Uterus (tissue), 4 donors: ENCODE results near the gene BANF2. TPM values are rescaled to one million over a fixed set of nuclear protein-coding genes. Genes with fewer than 3 reads are reported as not detected.

Experiments
- DNase-seq, 2 donors: peaks; one replicate each; pipeline ENCODE4 v3.0.0-alpha.2; 2019 to 2020
- H3K27ac ChIP-seq, 2 donors: fragments of 200-600 bp; sonication (generic); 1 replicate in 1 of 2; 2 replicates in 1 of 2; pipeline ENCODE4 v1.5.1; 2016 to 2018
- H3K27me3 ChIP-seq, 2 donors: fragments of 200-600 bp; sonication (generic); one replicate each; pipeline ENCODE4 v1.5.1; 2018 to 2019; ENCODE audit warnings: control low read depth in 1 of 2
- H3K36me3 ChIP-seq, 2 donors: fragments of 200-600 bp; sonication (generic); one replicate each; pipeline ENCODE4 v1.5.1; 2019; ENCODE audit warnings: control low read depth in 1 of 2
- H3K4me1 ChIP-seq, 2 donors: fragments of 200-600 bp; sonication (generic); one replicate each; pipeline ENCODE4 v1.5.1; 2018 to 2019; ENCODE audit warnings: control low read depth in 1 of 2
- H3K4me3 ChIP-seq, 2 donors: fragments of 200-600 bp; sonication (generic); 1 replicate in 1 of 2; 2 replicates in 1 of 2; pipeline ENCODE4 v1.5.1; 2018 to 2019; ENCODE audit warnings: mild to moderate bottlenecking in 1 of 2
- H3K9me3 ChIP-seq, 2 donors: fragments of 200-600 bp; sonication (generic); one replicate each; pipeline ENCODE4 v1.5.1; 2019; ENCODE audit warnings: control low read depth in 1 of 2
- POLR2A ChIP-seq, 2 donors: fragments of 450-650 bp; IDR thresholded peaks; one replicate each; pipeline ENCODE4 v1.6.1; 2016; ENCODE audit warnings: antibody characterized with exemption in 2 of 2, mild to moderate bottlenecking in 1 of 2, moderate library complexity in 1 of 2
- intact Hi-C: fragments of 100-400 bp; cut with DNase I; formaldehyde crosslinking; loops from one replicate; pipeline ENCODE4 v1.15.1; 2023; ENCODE audit warnings: low total_unique reads
- total RNA-seq, 4 donors: library from RNA; depleted of rRNA in 3 of 4; stranded (reverse); fragments of >200 nt in 3 of 4; gene quantifications; one replicate each; pipeline versions ENCODE4 v1.1.0 to v1.2.4, GENCODE V29; 2014 to 2023
- TF ChIP-seq, protein P1 (sequence below), 4 experiments: fragments of 200-600 bp in 2 of 4; fragments of 450-650 bp in 2 of 4; sonication (generic) in 2 of 4; IDR thresholded peaks; one replicate each; pipeline ENCODE4 v1.5.1; 2016 to 2019; ENCODE audit warnings: antibody characterized with exemption in 4 of 4, mild to moderate bottlenecking in 2 of 4, moderate library complexity in 1 of 4
- donor health status: DM: yes; HTN: yes; CAD: no.

Gene BANF2
- total RNA-seq, 4 donors from 2014 or later: not detected

DNA sequence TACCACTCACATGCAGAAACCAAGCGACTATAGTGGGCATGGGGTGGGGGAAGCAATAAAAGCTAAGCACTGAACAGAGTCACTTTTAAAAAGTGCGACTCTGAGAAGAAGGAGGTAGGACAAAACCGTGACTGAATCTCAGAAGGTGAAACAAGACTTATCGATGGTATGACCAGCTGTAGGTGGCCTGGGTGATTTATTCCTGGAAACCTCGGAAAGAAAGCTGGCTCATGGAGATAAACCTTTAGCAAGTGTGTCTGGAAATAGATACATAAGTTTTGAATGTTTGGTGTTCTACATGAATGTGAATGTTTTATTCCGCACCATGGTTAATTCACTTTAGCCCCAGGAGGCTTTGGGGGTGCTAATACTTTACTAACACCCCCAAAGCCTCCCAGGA is 43.9 kb downstream of the BANF2 start:
- Histone ChIP-seq H3K27me3 (no peaks in the 10 kb centered on the region), H3K4me3 (no peak overlapping the region), H3K9me3 (no peaks in the 10 kb centered on the region), H3K27ac (no peak overlapping the region), H3K4me1 (no peaks in the 10 kb centered on the region), H3K36me3 (no peaks in the 10 kb centered on the region)
- DNase-seq: no peak
- TF ChIP-seq, protein P1, sequence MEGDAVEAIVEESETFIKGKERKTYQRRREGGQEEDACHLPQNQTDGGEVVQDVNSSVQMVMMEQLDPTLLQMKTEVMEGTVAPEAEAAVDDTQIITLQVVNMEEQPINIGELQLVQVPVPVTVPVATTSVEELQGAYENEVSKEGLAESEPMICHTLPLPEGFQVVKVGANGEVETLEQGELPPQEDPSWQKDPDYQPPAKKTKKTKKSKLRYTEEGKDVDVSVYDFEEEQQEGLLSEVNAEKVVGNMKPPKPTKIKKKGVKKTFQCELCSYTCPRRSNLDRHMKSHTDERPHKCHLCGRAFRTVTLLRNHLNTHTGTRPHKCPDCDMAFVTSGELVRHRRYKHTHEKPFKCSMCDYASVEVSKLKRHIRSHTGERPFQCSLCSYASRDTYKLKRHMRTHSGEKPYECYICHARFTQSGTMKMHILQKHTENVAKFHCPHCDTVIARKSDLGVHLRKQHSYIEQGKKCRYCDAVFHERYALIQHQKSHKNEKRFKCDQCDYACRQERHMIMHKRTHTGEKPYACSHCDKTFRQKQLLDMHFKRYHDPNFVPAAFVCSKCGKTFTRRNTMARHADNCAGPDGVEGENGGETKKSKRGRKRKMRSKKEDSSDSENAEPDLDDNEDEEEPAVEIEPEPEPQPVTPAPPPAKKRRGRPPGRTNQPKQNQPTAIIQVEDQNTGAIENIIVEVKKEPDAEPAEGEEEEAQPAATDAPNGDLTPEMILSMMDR (IDR thresholded peaks at IDR 0.05): no peak
- no peak for TF ChIP-seq POLR2A (IDR thresholded peaks at IDR 0.05)
- intact Hi-C loops: no loop called here

DNA sequence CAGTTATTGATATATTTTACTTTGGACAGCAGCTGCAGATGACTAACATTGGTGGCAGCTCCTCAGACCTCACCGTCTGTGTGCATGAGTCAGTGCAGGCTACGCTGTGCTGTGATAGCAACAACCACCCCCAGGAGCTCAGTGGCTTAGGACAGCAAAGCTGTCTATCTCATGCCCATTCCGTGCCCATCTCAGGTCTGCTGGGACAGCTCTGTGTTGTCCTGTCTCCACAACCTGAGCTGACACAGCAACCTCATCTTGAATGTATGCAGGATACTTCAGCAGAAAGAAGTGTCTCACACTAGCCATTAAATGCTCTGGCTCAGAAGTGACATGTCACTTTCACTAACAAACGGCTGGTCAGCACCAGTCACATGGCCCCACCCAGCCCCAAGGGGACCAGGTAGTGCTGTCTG is 47.7 kb downstream of the BANF2 start:
- Histone ChIP-seq H3K27ac (no peak overlapping the region), H3K4me3 (no peak overlapping the region), H3K9me3 (no peaks in the 10 kb centered on the region), H3K27me3 (no peaks in the 10 kb centered on the region), H3K4me1 (no peaks in the 10 kb centered on the region), H3K36me3 (no peaks in the 10 kb centered on the region)
- intact Hi-C loops: no loop called here
- TF ChIP-seq, protein P1 (IDR thresholded peaks at IDR 0.05): no peak
- TF ChIP-seq POLR2A (IDR thresholded peaks at IDR 0.05): no peak
- DNase-seq: peak in 1 of 2 donors; percentile 29

DNA sequence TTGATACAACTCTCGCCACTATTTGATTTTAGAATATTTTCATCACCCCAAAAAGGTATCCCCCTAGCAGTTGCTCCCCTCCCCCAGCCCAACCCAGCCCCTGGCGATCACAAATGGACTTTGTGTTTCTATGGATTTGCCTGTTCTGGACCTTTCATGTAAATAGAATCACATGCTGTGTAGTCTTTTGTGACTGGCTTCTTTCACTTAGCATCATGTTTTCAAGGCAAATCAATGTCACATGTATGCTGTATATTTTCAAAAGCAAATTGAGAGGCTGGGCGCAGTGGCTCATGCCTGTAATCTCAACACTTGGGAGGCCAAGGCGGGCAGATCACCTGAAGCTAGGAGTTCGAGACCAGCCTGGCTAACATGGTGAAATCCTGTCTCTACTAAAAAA is 48.5 kb downstream of the BANF2 start:
- H3K27ac ChIP-seq: no peak overlapping the region
- H3K36me3 ChIP-seq: no peaks in the 10 kb centered on the region
- no peaks in the 10 kb centered on the region for H3K9me3 ChIP-seq
- no peak overlapping the region for H3K4me3 ChIP-seq
- TF ChIP-seq, protein P1 (IDR thresholded peaks at IDR 0.05): no peak
- no peak for TF ChIP-seq POLR2A (IDR thresholded peaks at IDR 0.05)
- no peaks in the 10 kb centered on the region for H3K27me3 ChIP-seq
- intact Hi-C loops: no loop called here
- no peaks in the 10 kb centered on the region for H3K4me1 ChIP-seq
- no peak for DNase-seq

DNA sequence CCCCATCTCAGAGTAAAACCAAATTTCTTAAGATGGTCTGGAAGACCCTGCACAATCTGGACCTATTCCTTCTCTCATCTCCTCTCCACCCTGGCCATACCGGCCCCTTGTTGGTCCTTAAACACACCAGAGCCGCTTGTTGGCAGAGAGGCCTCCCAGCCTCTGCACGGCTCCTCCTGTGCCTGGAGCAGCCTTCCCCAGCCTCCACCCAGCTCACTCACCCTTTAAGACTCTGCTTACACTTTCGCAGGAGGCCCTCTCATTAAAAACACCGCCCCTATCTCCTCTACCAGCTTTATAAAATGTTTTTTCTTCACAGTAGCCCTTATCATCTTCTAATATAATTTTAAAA is 49.8 kb downstream of the BANF2 start:
- H3K36me3 ChIP-seq: no peaks in the 10 kb centered on the region
- H3K4me1 ChIP-seq: no peaks in the 10 kb centered on the region
- intact Hi-C loops: no loop called here
- no peak for DNase-seq
- no peaks in the 10 kb centered on the region for H3K9me3 ChIP-seq
- H3K27me3 ChIP-seq: no peaks in the 10 kb centered on the region
- no peak overlapping the region for H3K4me3 ChIP-seq
- no peak overlapping the region for H3K27ac ChIP-seq
- TF ChIP-seq POLR2A (IDR thresholded peaks at IDR 0.05): no peak
- TF ChIP-seq, protein P1 (IDR thresholded peaks at IDR 0.05): no peak

DNA sequence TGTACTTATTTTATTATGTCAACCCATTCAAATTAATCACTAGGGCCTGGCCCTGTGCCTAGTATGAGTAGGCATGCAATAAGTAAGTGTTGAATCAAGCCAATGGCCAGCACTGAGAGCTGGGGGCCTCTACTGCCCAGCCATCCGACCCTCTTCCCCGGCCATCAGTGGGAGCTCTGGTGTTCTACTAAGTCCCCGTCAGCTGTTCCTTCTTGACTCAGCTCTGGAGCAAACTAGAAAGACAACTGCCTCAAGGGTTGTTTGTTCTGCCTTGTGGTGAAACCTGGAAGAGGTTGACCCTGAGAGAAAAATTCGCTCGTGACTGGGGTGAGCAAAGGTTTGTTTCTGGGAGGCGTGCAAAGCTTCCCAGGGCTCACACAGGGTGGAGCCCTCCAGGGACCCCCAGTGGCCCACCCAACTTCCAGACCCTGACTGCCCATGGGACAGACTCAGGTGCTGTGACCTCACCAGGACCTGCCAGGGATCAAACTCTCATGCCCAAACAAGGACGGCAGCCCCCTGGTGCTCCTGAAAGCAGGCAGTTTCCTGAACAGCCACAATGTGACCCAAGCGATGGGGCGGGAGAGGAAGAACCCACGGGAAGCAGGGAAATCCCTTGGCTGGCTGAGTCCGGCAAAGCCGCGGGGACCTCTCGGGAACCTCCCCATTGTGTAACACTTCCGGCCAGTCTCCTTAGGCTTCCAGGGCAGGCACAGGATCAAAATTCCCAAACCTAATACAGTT is 50.4 kb downstream of the BANF2 start:
- no peak for TF ChIP-seq POLR2A (IDR thresholded peaks at IDR 0.05)
- TF ChIP-seq, protein P1 (IDR thresholded peaks at IDR 0.05): no peak
- no peaks in the 10 kb centered on the region for H3K36me3 ChIP-seq
- DNase-seq: peak; percentile 65 to 68
- no peaks in the 10 kb centered on the region for H3K27me3 ChIP-seq
- peak overlapping the region; percentile 16 to 20 for H3K27ac ChIP-seq
- H3K9me3 ChIP-seq: no peaks in the 10 kb centered on the region
- H3K4me3 ChIP-seq: no peak overlapping the region
- H3K4me1 ChIP-seq: no peaks in the 10 kb centered on the region
- intact Hi-C loops: no loop called here
